T-helper 17 cell (primary cell): ENCODE data around the gene CLCN1. TPM values are rescaled to one million over a fixed set of nuclear protein-coding genes. Genes with fewer than 3 reads are reported as not detected.

Experiments
- ATAC-seq: fragments of 150-1000 bp; cut with Tn5 transposase; 2 replicates; pipeline ENCODE4 v1.10.0; 2021; ENCODE audit warnings: mild to moderate bottlenecking, moderate library complexity
- DNase-seq, 3 donors: peaks; one replicate each; pipeline versions ENCODE4 v3.0.0 to v3.0.0-alpha.2; 2020 to 2021
- H3K9me3 ChIP-seq: one replicate; pipeline ENCODE4 v1.7.0; 2013; ENCODE audit warnings: low read length, mild to moderate bottlenecking; ENCODE audit not compliant: control insufficient read depth, poor library complexity, severe bottlenecking
- H3K27ac Mint-ChIP-seq: one replicate; pipeline ENCODE4 v1.8.0; 2022; ENCODE audit warnings: mild to moderate bottlenecking, moderate library complexity, mixed read lengths
- H3K27me3 Mint-ChIP-seq: one replicate; pipeline ENCODE4 v1.8.0; 2022; ENCODE audit warnings: mixed read lengths
- H3K36me3 Mint-ChIP-seq: one replicate; pipeline ENCODE4 v1.8.0; 2022; ENCODE audit warnings: low read depth, mixed read lengths
- H3K4me1 Mint-ChIP-seq: one replicate; pipeline ENCODE4 v1.8.0; 2022; ENCODE audit warnings: mild to moderate bottlenecking, mixed read lengths
- H3K4me3 Mint-ChIP-seq: one replicate; pipeline ENCODE4 v1.8.0; 2022; ENCODE audit warnings: mild to moderate bottlenecking, moderate library complexity, mixed read lengths
- total RNA-seq, 4 donors: library from RNA in 2 of 4; stranded (reverse) in 2 of 4; gene quantifications; one replicate each; pipeline ENCODE4 v1.2.3 and lab custom pipeline; 2022 to 2026

CLCN1 gene
- total RNA-seq, 2 donors from 2014 or later, result not detected

DNA sequence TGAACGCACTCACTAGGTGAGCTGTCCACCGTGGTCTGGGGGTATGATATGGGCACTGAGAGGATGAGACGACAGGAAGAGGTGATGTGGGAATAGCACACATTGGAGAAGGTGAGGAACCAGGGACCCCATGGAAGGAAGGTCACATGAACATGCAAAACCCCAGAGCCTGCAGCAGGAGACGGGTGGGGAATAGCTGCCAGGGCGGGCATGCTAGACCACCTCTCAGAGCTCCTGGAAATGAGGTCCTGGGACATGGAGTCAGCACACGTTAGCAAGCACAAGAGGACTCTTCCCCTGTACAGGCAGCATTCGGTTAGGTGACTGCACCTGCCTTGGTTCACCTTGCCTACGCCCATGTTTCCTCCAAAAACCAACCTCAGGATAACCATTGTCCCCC lies 38.5 kb downstream of the CLCN1 start:
- H3K9me3 ChIP-seq, result no peaks in the 10 kb centered on the region
- Mint-ChIP-seq H3K4me3 (no peak overlapping the region), H3K27me3 (peaks cover 26% of the 10 kb centered on the region), H3K4me1 (peaks cover 16% of the 10 kb centered on the region), H3K27ac (no peak overlapping the region), H3K36me3 (peaks cover 2% of the 10 kb centered on the region)
- ATAC-seq (no peak), DNase-seq (no peak)

DNA sequence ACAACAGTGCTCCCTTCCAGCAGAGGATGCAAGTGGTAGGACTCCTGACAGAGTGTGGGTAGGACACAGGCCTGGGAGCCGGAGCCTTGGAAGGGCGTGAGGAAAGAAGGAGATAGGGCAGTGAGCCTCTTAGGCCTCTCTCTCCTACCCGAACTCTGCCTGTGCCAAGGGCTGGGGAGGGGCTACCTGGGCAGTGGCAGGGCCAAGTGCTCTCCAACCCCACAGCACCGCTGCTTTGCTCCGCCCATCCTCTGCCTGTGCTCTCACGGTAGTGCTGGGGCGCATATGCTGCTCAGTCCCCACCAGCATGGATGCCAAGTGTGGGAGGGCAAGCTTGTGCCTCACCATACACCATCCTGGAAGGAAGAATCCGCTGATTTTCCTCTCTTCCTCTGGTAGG lies 39.1 kb downstream of the CLCN1 start:
- H3K9me3 ChIP-seq, result no peaks in the 10 kb centered on the region
- H3K4me3 Mint-ChIP-seq, result no peak overlapping the region
- H3K36me3 Mint-ChIP-seq, result no peaks in the 10 kb centered on the region
- peak overlapping the region; percentile 34 for H3K27ac Mint-ChIP-seq
- DNase-seq (no peak), ATAC-seq (no peak)
- H3K4me1 Mint-ChIP-seq, result peaks cover 13% of the 10 kb centered on the region
- peaks cover 26% of the 10 kb centered on the region for H3K27me3 Mint-ChIP-seq

DNA sequence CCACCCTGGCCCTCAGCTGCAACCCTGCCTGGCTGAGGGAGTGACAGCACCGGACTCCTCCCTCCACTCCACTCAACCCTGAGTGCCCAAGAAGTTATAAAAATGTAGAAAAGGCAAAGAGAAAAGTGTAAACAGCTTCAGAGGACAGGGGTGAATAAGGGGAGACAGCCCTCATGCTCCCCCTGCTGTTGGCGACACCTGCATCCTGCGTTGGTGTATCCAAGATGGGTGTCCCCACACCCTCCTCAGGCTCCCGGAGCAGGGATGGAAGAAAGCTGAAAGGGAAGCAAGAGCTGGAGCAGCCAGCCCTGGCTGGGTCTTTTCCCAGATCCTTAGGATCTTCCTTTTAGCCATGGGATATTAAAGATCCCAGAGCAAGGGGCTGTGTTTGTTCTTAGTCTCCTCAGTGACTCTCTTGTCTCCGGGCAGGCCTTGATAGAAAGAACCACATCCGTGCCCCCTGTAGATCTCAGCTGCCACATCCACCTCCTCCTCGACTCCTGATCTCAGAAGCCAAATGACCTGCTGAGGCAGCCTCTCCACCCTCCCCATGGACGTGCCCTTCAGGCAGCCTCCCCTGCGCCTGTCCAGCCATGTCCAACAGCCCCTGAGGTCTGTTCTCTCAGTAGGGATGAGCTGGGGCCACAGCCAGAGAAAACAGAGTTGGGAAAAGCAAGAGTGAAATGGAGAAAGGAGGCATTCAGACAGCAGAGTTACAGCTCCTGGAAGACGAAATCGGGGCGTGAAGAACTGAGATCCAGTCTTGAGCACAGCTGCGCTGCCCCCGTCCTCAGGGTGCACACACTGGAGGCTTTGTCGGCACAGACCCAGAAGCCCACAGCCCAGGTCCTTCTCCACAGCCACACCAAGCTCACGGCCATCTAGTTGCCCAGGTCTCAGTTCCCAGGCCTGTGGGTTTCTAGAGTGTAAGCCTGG lies 39.8 kb downstream of the CLCN1 start:
- H3K27ac Mint-ChIP-seq, result peak overlapping the region; percentile 34
- DNase-seq (no peak), ATAC-seq (no peak)
- peaks cover 3% of the 10 kb centered on the region for H3K36me3 Mint-ChIP-seq
- H3K9me3 ChIP-seq, result no peaks in the 10 kb centered on the region
- H3K4me3 Mint-ChIP-seq, result no peak overlapping the region
- H3K27me3 Mint-ChIP-seq, result peaks cover 26% of the 10 kb centered on the region
- H3K4me1 Mint-ChIP-seq, result peaks cover 16% of the 10 kb centered on the region

DNA sequence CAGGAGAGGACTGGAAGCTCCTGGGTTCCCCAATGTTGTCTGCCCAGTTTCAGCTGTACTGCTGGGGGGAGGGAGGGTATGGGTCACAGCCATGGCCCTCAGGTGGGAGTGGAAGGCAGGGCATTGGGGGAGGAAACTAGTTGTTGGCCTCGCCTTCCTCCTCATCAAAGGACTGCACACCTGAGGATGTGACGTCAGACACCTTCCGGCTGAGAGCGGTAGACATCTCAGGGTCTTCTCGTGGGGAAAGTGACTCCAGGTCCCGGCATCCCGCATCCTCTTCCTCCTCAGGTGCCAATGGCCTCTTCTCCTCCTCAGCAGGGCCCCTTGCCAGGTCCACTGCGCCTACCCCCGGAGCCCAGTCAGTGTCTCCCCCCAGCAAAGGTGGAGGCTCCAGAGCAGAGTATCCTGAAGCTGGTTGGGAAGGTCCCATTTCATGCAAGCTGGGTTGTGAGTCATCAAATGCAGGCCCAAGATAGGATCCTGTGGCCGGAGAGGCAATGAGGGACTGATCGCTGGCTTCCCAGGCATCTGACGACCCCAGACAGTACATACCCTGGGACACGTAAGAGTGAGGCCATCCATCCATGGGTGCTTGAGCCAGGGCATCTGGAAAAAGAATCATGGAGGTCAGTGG lies 40.6 kb downstream of the CLCN1 start:
- DNase-seq, result no peak
- Mint-ChIP-seq H3K36me3 (peaks cover 3% of the 10 kb centered on the region), H3K4me1 (peaks cover 17% of the 10 kb centered on the region), H3K27ac (no peak overlapping the region), H3K27me3 (peaks cover 22% of the 10 kb centered on the region), H3K4me3 (no peak overlapping the region)
- ATAC-seq, result no peak
- H3K9me3 ChIP-seq, result no peaks in the 10 kb centered on the region

DNA sequence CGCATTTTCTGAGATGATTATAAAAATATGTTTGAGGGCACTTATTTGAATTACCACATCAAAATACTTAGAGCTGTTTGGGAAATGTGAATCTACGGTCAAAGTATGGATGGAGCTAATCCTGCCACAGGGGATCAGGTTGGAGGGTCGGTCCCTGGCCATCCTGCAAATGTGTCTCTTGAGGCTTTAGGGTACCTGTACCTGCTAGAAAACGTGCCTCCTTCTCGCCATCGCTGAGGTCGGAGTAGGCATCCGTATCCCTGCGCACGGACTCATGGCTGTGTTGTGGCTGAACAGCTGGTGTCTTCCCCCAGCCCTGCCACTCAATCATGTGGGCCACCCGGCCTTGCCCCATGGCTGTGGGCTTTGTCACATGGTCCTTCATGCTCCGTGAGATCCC lies 42.7 kb downstream of the CLCN1 start:
- ATAC-seq, result no peak
- DNase-seq, result no peak
- Mint-ChIP-seq H3K4me1 (peaks cover 23% of the 10 kb centered on the region), H3K4me3 (no peak overlapping the region), H3K27me3 (peaks cover 13% of the 10 kb centered on the region), H3K36me3 (peaks cover 3% of the 10 kb centered on the region), H3K27ac (no peak overlapping the region)
- no peaks in the 10 kb centered on the region for H3K9me3 ChIP-seq

DNA sequence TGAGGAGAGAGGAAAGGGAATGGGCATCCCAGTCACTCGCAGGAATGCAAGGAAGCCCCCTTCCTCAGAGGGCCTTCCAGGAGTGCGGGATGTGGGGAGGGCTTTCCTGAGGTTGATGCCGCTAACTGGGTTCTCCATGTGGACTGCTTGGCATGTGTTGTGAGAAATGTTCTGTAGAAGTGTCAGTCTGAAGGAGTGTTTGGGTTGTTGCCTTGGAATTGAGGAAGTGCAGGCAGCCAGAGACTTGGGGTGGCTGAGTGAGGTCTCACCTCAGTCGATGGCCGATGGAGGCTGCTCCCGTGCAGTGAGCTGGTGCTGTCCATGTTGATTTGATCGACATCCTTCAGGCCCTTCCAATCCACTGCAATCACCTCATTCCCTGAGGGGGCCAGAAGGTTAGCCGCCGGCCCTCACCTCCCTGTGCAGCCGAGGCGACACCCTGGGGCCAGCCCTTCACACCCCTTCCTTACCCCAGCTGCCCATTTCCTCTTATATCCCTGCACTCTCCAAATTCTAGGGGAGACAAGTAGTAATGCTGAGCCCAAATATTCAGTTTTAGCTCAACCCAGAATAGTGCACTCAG lies 44.0 kb downstream of the CLCN1 start:
- H3K27me3 Mint-ChIP-seq, result peaks cover 24% of the 10 kb centered on the region
- H3K4me3 Mint-ChIP-seq, result peak overlapping the region; percentile 92
- DNase-seq (no peak), ATAC-seq (no peak)
- peak overlapping the region; percentile 81 for H3K27ac Mint-ChIP-seq
- peaks cover 22% of the 10 kb centered on the region for H3K4me1 Mint-ChIP-seq
- peaks cover 3% of the 10 kb centered on the region for H3K36me3 Mint-ChIP-seq
- H3K9me3 ChIP-seq, result no peaks in the 10 kb centered on the region

DNA sequence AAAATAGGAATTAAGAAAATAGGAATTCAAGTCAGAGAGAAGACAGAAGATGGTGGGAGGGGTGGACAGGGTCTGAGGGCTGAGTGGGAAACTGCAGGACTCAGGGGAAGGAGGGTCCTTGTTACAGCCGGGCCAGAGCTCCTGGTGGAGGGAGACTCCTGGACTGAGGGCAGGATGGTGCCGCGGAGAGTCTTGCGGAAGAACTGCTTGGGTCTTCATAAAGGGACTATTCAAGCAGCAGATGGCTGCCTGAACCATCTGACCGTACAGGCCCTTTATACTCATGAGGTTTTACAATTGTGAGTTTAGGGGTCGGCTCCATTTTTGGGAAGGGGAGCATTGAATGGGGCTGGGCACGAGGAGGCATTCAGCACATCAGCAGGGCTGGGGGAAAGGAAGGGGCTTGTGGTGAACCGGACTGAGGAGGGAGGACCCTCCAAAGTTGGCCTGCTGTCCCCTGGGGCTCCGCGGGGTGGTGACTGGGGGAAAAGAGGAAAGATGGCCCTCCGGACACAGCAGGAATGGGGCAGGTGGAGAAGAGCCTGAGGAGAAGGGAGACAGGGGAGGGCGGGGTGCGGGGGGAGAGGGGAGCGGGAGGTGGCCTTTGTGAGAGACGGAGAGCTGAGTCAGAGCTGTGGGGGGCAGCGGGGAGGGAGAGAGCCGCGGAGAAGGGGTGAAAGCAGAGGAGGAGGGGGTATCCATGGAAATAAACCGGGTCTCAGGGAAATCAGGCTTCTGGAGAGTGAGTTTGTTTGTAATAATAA lies 45.1 kb downstream of the CLCN1 start:
- DNase-seq (no peak), ATAC-seq (no peak)
- peaks cover 24% of the 10 kb centered on the region for H3K27me3 Mint-ChIP-seq
- peak overlapping the region; percentile 81 for H3K27ac Mint-ChIP-seq
- H3K9me3 ChIP-seq, result no peaks in the 10 kb centered on the region
- peaks cover 19% of the 10 kb centered on the region for H3K4me1 Mint-ChIP-seq
- peak overlapping the region; percentile 92 for H3K4me3 Mint-ChIP-seq
- H3K36me3 Mint-ChIP-seq, result peaks cover 3% of the 10 kb centered on the region

DNA sequence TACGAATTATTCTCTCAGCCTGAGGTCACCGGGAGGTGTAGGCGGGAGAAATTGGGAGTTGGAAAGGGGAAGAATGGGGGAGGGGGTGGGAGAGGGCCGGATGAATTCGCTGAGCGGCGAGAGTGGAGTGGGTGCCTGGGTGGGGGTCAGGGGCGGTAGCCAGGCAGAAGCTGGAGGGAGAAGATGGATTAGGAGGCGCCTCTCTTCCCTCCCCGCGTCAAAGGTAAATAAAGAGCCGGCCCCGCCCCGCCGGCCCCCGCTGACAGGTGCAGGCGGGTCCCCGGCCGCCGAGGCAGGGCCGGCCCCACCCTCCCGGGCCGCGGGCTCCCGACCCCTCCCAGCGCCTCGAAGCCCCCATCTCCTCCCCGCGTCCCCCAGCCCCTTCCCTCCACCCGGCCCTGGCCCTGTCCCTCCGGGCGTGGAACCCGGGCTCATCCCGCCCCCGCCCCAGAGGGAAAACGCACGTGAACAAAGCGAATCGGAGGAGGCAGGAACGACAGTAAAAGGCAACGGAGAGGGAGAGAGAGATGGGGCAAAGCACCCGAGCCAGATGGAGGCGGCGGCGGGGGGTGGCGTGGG lies 45.7 kb downstream of the CLCN1 start:
- Mint-ChIP-seq H3K36me3 (peaks cover 3% of the 10 kb centered on the region), H3K27me3 (peaks cover 31% of the 10 kb centered on the region), H3K4me1 (peaks cover 19% of the 10 kb centered on the region), H3K4me3 (peak overlapping the region; percentile 92), H3K27ac (no peak overlapping the region)
- DNase-seq (no peak), ATAC-seq (peak; percentile 20)
- no peaks in the 10 kb centered on the region for H3K9me3 ChIP-seq

DNA sequence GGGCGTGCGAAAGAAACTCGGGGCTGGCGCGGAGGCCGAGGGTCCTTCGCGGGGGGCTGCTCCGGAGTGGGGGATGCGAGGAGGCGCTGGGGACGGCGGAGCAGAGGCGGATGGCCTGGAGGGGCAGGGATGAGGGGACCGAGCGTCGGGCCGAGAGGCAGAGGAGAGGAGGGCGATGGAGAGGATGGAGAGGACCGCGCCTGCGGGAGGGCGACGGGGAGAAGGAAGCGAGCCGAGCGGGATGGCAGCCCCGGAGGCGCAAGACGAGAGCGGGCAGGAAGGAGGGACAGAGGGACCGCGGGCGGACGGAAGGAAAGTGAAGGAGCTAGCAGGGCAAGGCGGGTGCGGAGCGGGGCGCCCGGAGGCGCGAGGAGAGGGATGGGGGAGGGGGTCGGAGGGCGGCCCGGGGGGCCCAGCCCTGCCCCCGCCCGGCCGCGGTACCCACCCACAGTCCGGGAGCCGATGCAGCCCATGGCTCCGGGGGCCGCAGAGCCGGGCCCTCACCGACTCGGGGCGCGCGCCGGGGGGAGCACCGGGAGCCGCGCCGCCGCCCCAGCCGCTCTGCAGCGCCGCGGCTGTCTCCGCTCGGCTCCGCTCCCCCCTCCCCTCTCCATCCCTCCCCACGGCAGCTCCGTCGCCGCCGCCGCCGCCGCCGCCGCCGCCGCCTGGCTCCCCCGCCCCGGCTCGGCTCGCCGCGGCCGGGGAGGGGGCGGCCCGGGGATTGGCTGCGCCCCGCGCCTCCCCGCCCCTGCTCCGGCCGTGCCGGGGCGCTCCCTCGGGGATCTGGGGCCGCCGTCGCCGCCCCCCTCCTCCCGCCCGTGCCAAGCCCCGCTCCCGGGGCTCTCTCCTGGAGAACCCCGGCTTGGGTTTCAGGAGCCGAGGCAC lies 46.5 kb downstream of the CLCN1 start, which contains the start of gene FAM131B:
FAM131B (minus strand) TSS at position 583 of the 885 bp plus-strand sequence; CDS start at position 473, 110 bp downstream.
- H3K4me3 Mint-ChIP-seq, result peak within 1 kb of the TSS; percentile 92
- peaks cover 3% of the 10 kb centered on the region for H3K36me3 Mint-ChIP-seq
- DNase-seq (peak in 2 of 3 donors; percentile 43 to 53), ATAC-seq (peak; percentile 85)
- peak within 1 kb of the TSS; percentile 14 for H3K27ac Mint-ChIP-seq
- peaks cover 19% of the 10 kb centered on the region for H3K4me1 Mint-ChIP-seq
- H3K9me3 ChIP-seq, result no peaks in the 10 kb centered on the region
- H3K27me3 Mint-ChIP-seq, result peaks cover 33% of the 10 kb centered on the region

DNA sequence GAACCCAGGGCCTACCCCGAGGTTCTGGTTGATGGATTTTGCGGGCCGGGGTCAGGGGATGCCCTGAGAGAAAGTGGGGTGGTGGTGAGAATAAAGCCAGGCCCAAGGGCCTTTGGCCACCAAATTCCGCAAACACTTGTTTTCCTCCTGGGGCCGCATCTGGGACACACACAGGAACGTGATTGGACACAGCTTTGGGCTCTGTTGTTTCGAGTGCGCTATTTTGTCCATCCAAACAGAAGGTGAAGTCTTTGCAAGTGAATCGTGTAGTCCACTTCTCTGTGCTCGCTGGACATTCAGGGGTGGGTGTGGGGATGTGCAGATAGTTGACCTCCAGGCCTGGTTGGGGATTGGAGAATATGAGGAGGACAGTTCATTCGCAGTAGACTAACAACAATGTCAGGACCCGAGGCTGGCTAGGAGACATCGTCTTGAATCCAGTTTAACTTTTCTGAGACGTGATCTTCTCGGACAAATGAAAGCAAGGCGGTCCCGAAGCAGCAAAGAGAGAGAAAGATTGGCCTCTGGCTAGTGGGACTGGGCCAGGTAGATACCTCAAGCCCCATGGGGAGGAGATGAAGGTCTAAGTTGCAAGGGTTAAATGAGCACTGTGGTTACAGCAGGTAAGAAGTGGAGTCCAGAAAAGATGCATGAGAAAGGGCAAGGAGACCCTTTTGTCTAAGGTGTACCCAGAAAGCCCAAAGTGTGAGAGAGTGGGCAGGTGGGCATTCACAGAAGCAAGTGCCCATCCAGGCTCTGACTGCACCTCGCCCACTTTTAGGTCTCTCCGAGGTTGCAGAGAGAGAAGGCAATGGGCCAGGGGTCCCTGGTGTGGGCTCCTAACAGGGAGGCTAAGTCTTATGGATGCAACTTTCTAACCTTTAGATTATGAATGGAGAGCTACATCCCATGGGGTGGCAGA lies 47.4 kb downstream of the CLCN1 start:
- Mint-ChIP-seq H3K4me1 (peaks cover 19% of the 10 kb centered on the region), H3K4me3 (peak overlapping the region; percentile 82), H3K27ac (peak overlapping the region; percentile 14), H3K36me3 (peaks cover 3% of the 10 kb centered on the region), H3K27me3 (peaks cover 33% of the 10 kb centered on the region)
- DNase-seq (no peak), ATAC-seq (no peak)
- no peaks in the 10 kb centered on the region for H3K9me3 ChIP-seq

DNA sequence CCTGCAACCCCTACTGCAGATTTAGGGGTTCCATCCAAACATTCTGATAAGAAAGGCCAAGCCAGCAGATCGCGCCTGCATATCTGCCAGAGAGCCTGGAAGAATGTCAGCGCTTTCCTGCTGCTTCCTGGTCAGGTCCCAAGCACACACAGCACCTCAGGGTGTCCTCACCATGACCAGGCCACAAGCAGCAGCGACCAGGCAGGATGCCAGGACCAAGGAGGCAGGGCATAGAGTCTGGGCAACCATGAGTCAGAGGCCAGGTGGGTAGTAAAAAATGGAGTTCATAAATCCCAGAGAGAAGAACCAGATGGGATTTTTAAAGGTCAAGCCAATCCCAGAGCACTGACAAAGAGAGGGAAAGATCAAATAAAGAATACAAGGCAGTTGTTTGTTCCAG lies 52.1 kb downstream of the CLCN1 start:
- Mint-ChIP-seq H3K4me1 (peaks cover 21% of the 10 kb centered on the region), H3K27me3 (peaks cover 33% of the 10 kb centered on the region), H3K4me3 (no peak overlapping the region), H3K36me3 (no peaks in the 10 kb centered on the region), H3K27ac (no peak overlapping the region)
- ATAC-seq (no peak), DNase-seq (no peak)
- H3K9me3 ChIP-seq, result no peaks in the 10 kb centered on the region
